ENCODE results near the gene LARP4B.

DNA sequence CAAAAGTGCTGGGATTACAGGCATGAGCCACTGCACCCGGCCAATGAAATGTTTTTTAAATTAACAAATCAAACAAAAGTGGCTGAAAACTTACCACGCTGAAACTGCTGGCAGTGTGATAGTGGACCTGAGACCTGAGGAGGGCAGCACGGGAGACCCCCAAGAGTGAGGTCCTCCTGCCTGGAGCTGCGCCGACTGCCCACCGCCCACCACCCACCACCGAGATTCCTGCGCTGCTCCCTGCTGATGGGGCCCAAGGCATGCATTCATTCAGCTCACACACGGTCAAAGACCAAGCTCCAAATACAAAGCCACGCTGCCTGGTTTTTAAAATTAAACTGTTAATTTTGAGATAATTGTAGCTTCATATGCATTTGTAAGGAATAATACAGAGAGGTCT, 16.4 kb upstream of the LARP4B start:
- TF ChIP-seq, protein P1, sequence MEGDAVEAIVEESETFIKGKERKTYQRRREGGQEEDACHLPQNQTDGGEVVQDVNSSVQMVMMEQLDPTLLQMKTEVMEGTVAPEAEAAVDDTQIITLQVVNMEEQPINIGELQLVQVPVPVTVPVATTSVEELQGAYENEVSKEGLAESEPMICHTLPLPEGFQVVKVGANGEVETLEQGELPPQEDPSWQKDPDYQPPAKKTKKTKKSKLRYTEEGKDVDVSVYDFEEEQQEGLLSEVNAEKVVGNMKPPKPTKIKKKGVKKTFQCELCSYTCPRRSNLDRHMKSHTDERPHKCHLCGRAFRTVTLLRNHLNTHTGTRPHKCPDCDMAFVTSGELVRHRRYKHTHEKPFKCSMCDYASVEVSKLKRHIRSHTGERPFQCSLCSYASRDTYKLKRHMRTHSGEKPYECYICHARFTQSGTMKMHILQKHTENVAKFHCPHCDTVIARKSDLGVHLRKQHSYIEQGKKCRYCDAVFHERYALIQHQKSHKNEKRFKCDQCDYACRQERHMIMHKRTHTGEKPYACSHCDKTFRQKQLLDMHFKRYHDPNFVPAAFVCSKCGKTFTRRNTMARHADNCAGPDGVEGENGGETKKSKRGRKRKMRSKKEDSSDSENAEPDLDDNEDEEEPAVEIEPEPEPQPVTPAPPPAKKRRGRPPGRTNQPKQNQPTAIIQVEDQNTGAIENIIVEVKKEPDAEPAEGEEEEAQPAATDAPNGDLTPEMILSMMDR (IDR thresholded peaks at IDR 0.05): no peak
- TF ChIP-seq POLR2A (IDR thresholded peaks at IDR 0.05): no peak
